ENCODE results near the gene CETN1. TPM values are rescaled to one million over a fixed set of nuclear protein-coding genes. Genes with fewer than 3 reads are reported as not detected.

Gene CETN1
- total and polyA plus RNA-seq, 7 donors: not detected

GRCh38 chr18:543447-544078, 36.6 kb upstream of the CETN1 start:
- DNase-seq: no peak
- WGBS, 2 donors: 66 to 75% methylated on average over 4 of the region's 4 CpGs
- intact Hi-C loops (cut with DNase I): no loop called here
- Histone ChIP-seq H3K4me1 (no peaks in the 10 kb centered on the region), H3K27ac (no peak overlapping the region), H3K9me3 (no peaks in the 10 kb centered on the region), H3K4me3 (no peak overlapping the region), H3K27me3 (no peaks in the 10 kb centered on the region), H3K36me3 (no peaks in the 10 kb centered on the region)
- no peak for TF ChIP-seq CTCF (IDR thresholded peaks at IDR 0.05)
- TF ChIP-seq POLR2A (IDR thresholded peaks at IDR 0.05): no peak
- TF ChIP-seq POLR2AphosphoS5 (IDR thresholded peaks at IDR 0.05): no peak
- TF ChIP-seq EP300 (IDR thresholded peaks at IDR 0.05): no peak

GRCh38 chr18:549967-550366, 30.2 kb upstream of the CETN1 start:
- H3K4me3 ChIP-seq: no peak overlapping the region
- no peak overlapping the region for H3K27ac ChIP-seq
- H3K4me1 ChIP-seq: no peaks in the 10 kb centered on the region
- intact Hi-C loops (cut with DNase I): no loop called here
- DNase-seq: no peak
- TF ChIP-seq EP300 (IDR thresholded peaks at IDR 0.05) (no peak), POLR2A (IDR thresholded peaks at IDR 0.05) (no peak)
- no peaks in the 10 kb centered on the region for H3K27me3 ChIP-seq
- 67 to 76% methylated on average over 3 of the region's 3 CpGs for WGBS, 2 donors
- no peaks in the 10 kb centered on the region for H3K36me3 ChIP-seq
- H3K9me3 ChIP-seq: no peaks in the 10 kb centered on the region

GRCh38 chr18:551404-552061, 28.6 kb upstream of the CETN1 start:
- Histone ChIP-seq H3K27me3 (no peaks in the 10 kb centered on the region), H3K27ac (no peak overlapping the region), H3K4me3 (no peak overlapping the region), H3K4me1 (no peaks in the 10 kb centered on the region), H3K36me3 (no peaks in the 10 kb centered on the region), H3K9me3 (no peaks in the 10 kb centered on the region)
- DNase-seq: no peak
- 58 to 83% methylated on average over 4 of the region's 4 CpGs for WGBS, 2 donors
- intact Hi-C loops (cut with DNase I): no loop called here
- TF ChIP-seq POLR2AphosphoS5 (IDR thresholded peaks at IDR 0.05) (no peak), CTCF (IDR thresholded peaks at IDR 0.05) (no peak), POLR2A (IDR thresholded peaks at IDR 0.05) (no peak), EP300 (IDR thresholded peaks at IDR 0.05) (no peak)

GRCh38 chr18:555705-556457, 24.3 kb upstream of the CETN1 start:
- intact Hi-C loops (cut with DNase I): no loop called here
- no peak for DNase-seq
- WGBS, 2 donors: 79 to 82% methylated on average over 13 of the region's 13 CpGs
- no peaks in the 10 kb centered on the region for H3K27me3 ChIP-seq
- H3K4me3 ChIP-seq: no peak overlapping the region
- no peak for TF ChIP-seq CTCF (IDR thresholded peaks at IDR 0.05)
- TF ChIP-seq POLR2A (IDR thresholded peaks at IDR 0.05): no peak
- no peak for TF ChIP-seq POLR2AphosphoS5 (IDR thresholded peaks at IDR 0.05)
- no peak for TF ChIP-seq EP300 (IDR thresholded peaks at IDR 0.05)
- no peak overlapping the region for H3K27ac ChIP-seq
- no peaks in the 10 kb centered on the region for H3K4me1 ChIP-seq
- no peaks in the 10 kb centered on the region for H3K36me3 ChIP-seq
- no peaks in the 10 kb centered on the region for H3K9me3 ChIP-seq
